ENCODE data around the gene DIMT1.

- TF ChIP-seq EZH2 (IDR thresholded peaks at IDR 0.05): no peak
- TF ChIP-seq CTCF (IDR thresholded peaks at IDR 0.05 in 2 of 3, conservative IDR thresholded peaks at IDR 0.05 in 1 of 3; ENCODE audit: borderline replicate concordance in 1 of 3, insufficient read depth in 1 of 3, low read depth in 2 of 3, low read length in 2 of 3): no peak
These were observed 44.8 kb upstream of the DIMT1 start for GRCh38 chr5:62448528-62448927.
